ENCODE measurements around the gene PPIP5K2. TPM values are rescaled to one million over a fixed set of nuclear protein-coding genes. Genes with fewer than 3 reads are reported as not detected.

Gene PPIP5K2
- total and polyA plus RNA-seq, 2 donors (not counting 3 experiments of a cell fraction or from before 2014, with no cell fraction given), result 20.8 to 69.4 TPM

- H3K9ac ChIP-seq (replicated peaks; ENCODE audit: extremely low read depth, insufficient read depth, low read length), result no peak overlapping the region
- no peak for TF ChIP-seq GATA2 (IDR thresholded peaks at IDR 0.05; ENCODE audit: insufficient read depth, insufficient read length, low read depth, low read length)
- no peak for TF ChIP-seq POLR2A (IDR thresholded peaks at IDR 0.05; ENCODE audit: low read depth, low read length)
- no peak for TF ChIP-seq POLR2AphosphoS5 (IDR thresholded peaks at IDR 0.05; ENCODE audit: insufficient read depth, low read depth, low read length)
- no peak for TF ChIP-seq EZH2 (IDR thresholded peaks at IDR 0.05; ENCODE audit: borderline replicate concordance, low read depth, low read length, severe bottlenecking)
- TF ChIP-seq CTCF (IDR thresholded peaks at IDR 0.05; ENCODE audit: extremely low read depth in 1 of 2, insufficient read depth in 1 of 2, low read depth in 1 of 2, low read length in 2 of 2), result no peak
- TF ChIP-seq MYC (IDR thresholded peaks at IDR 0.05; ENCODE audit: low read depth, low read length), result no peak
- no peak for TF ChIP-seq MAX (IDR thresholded peaks at IDR 0.05; ENCODE audit: insufficient read depth, insufficient read length)
- no peak for TF ChIP-seq FOS (IDR thresholded peaks at IDR 0.05; ENCODE audit: borderline replicate concordance, insufficient read depth, low read length)
- H3K4me2 ChIP-seq (ENCODE audit: insufficient read depth, low read length), result no peak overlapping the region
- no peak overlapping the region for H3K4me3 ChIP-seq (replicated peaks in 1 of 3; ENCODE audit: insufficient read depth in 1 of 3, low read depth in 1 of 3, low read length in 3 of 3)
- no TSS peak for BruUV-seq (replicated peaks)
- intact Hi-C loops (cut with micrococcal nuclease), result no loop called here
- no peaks in the 10 kb centered on the region for H4K20me1 ChIP-seq (replicated peaks; ENCODE audit: control insufficient read depth, extremely low read depth, insufficient read depth, low read length)
- ChIA-PET CTCF (interaction anchor here (1.9 kb wide), 1 partner anchor 13 kb away, joined by 4 read pairs; no protein-coding TSS in a partner anchor), POLR2A (no interaction called here)
- H3K9me1 ChIP-seq (replicated peaks; ENCODE audit: control insufficient read depth, extremely low read depth, insufficient read depth, low read length), result no peaks in the 10 kb centered on the region
- peaks cover 45% of the 10 kb centered on the region for H3K79me2 ChIP-seq (ENCODE audit: control insufficient read depth, insufficient read depth, low read length)
- no peak for DNase-seq (ENCODE audit: low read depth, low spot score)
- H2AFZ ChIP-seq (ENCODE audit: low read depth, low read length), result no peak overlapping the region
- H3K9me3 ChIP-seq (replicated peaks; ENCODE audit: control insufficient read depth, insufficient read depth, low read length), result no peaks in the 10 kb centered on the region
- no peaks in the 10 kb centered on the region for H3K27me3 ChIP-seq (ENCODE audit: control insufficient read depth in 2 of 2, insufficient read depth in 2 of 2, low read length in 2 of 2)
- no peak overlapping the region for H3K27ac ChIP-seq (ENCODE audit: insufficient read depth, low read depth, low read length)
- no peaks in the 10 kb centered on the region for H3K36me3 ChIP-seq (ENCODE audit: control insufficient read depth in 2 of 2, extremely low read depth in 1 of 2, insufficient read depth in 2 of 2, low read length in 2 of 2)
- no peak for FAIRE-seq
- H3K4me1 ChIP-seq (ENCODE audit: control insufficient read depth, extremely low read depth, insufficient read depth, low read length), result peaks cover 5% of the 10 kb centered on the region
- dilution Hi-C loops (cut with MboI; ENCODE audit: extremely low pct_ligation_motif_present, low sequenced_read_pairs), result no loop called here
Observed at GRCh38 chr5:103126557-103126956, 6.5 kb downstream of the PPIP5K2 start.
